Hepatocyte (in vitro differentiated cells): ENCODE results near the gene KCNMA1. TPM values are rescaled to one million over a fixed set of nuclear protein-coding genes. Genes with fewer than 3 reads are reported as not detected.

ENCODE experiments used
- DNase-seq: peaks from one replicate; pipeline ENCODE4 v3.0.0-alpha.2; 2016; ENCODE audit warnings: low spot score
- H2AFZ ChIP-seq: fragments of 200-600 bp; sonication (generic); 2 replicates; pipeline ENCODE4 v1.6.0; 2016; ENCODE audit warnings: antibody characterized with exemption, mild to moderate bottlenecking
- H3K27ac ChIP-seq: fragments of 200-600 bp; sonication (generic); 2 replicates; pipeline ENCODE4 v1.5.1; 2016; ENCODE audit warnings: mild to moderate bottlenecking
- H3K27me3 ChIP-seq: fragments of 200-600 bp; sonication (generic); 2 replicates; pipeline ENCODE4 v1.6.1; 2016
- H3K36me3 ChIP-seq: fragments of 200-600 bp; sonication (generic); replicated peaks from 2 replicates; pipeline ENCODE4 v1.5.1; 2016; ENCODE audit warnings: low read depth; ENCODE audit not compliant: insufficient read depth
- H3K4me1 ChIP-seq: fragments of 200-600 bp; sonication (generic); 2 replicates; pipeline ENCODE4 v1.5.1; 2016; ENCODE audit warnings: mild to moderate bottlenecking, moderate library complexity; ENCODE audit not compliant: insufficient read depth
- H3K4me2 ChIP-seq: fragments of 200-600 bp; sonication (generic); 2 replicates; pipeline ENCODE4 v1.6.0; 2016
- H3K4me3 ChIP-seq: fragments of 200-600 bp; sonication (generic); 2 replicates; pipeline ENCODE4 v1.5.1; 2016; ENCODE audit warnings: mild to moderate bottlenecking
- H3K79me2 ChIP-seq: fragments of 200-600 bp; sonication (generic); 2 replicates; pipeline ENCODE4 v1.6.0; 2017; ENCODE audit warnings: mild to moderate bottlenecking
- H3K9me2 ChIP-seq: fragments of 200-600 bp; sonication (generic); replicated peaks from 2 replicates; pipeline ENCODE4 v1.6.0; 2017; ENCODE audit warnings: mild to moderate bottlenecking; ENCODE audit not compliant: insufficient read depth
- H3K9me3 ChIP-seq: fragments of 200-600 bp; sonication (generic); 2 replicates; pipeline ENCODE4 v1.5.1; 2016; ENCODE audit warnings: low read depth, mild to moderate bottlenecking
- H4K20me1 ChIP-seq: fragments of 200-600 bp; sonication (generic); 2 replicates; pipeline ENCODE4 v1.6.0; 2016; ENCODE audit warnings: mild to moderate bottlenecking; ENCODE audit not compliant: insufficient read depth, poor library complexity, severe bottlenecking
- CTCF ChIP-seq: fragments of 200-600 bp; sonication (generic); IDR thresholded peaks from 2 replicates; pipeline ENCODE4 v1.5.1; 2016; ENCODE audit warnings: antibody characterized with exemption, mild to moderate bottlenecking; ENCODE audit not compliant: poor library complexity
- EZH2 ChIP-seq: fragments of 200-600 bp; sonication (generic); IDR thresholded peaks from 2 replicates; pipeline ENCODE4 v1.6.1; 2016; ENCODE audit warnings: antibody characterized with exemption, mild to moderate bottlenecking, borderline replicate concordance
- EZH2phosphoT487 ChIP-seq: fragments of 200-600 bp; sonication (generic); IDR thresholded peaks from one replicate; pipeline ENCODE4 v1.6.1; 2018; ENCODE audit warnings: antibody characterized with exemption, mild to moderate bottlenecking, low read depth, moderate library complexity; ENCODE audit not compliant: unreplicated experiment, severe bottlenecking
- WGBS: methylation state at CpG from one replicate; pipeline ENCODE4 v1.1.6; 2016; ENCODE audit warnings: low lambda C conversion rate; ENCODE audit errors: missing lambda C conversion rate; 5-methylcytosine and 5-hydroxymethylcytosine counted together
- polyA plus RNA-seq: library from polyadenylated mRNA; unstranded; fragments of >200 nt; fragmentation: Nextera tagmentation; extraction: Ambion mirVana; gene quantifications from 2 replicates; pipeline ENCODE4 v1.2.1, GENCODE V29; 2016
- total RNA-seq: library from RNA; depleted of rRNA; stranded (reverse); fragments of >200 nt; gene quantifications from 2 replicates; pipeline ENCODE4 v1.2.3, GENCODE V29; 2014

Gene KCNMA1
- total and polyA plus RNA-seq, 2 experiments from 2014 or later, result 42.6 to 73.3 TPM

GRCh38 chr10:77417806-77418640, 219.6 kb downstream of the KCNMA1 start:
- WGBS, result 91% methylated on average over 11 of the region's 11 CpGs
- Histone ChIP-seq H3K4me2 (no peak overlapping the region), H2AFZ (no peak overlapping the region), H3K9me2 (no peaks in the 10 kb centered on the region), H3K79me2 (no peaks in the 10 kb centered on the region), H3K36me3 (no peaks in the 10 kb centered on the region), H3K27ac (no peak overlapping the region), H3K27me3 (no peaks in the 10 kb centered on the region), H3K4me3 (no peak overlapping the region), H3K4me1 (peaks cover 42% of the 10 kb centered on the region), H4K20me1 (no peaks in the 10 kb centered on the region), H3K9me3 (no peaks in the 10 kb centered on the region)
- TF ChIP-seq CTCF (no peak), EZH2phosphoT487 (no peak), EZH2 (no peak)
- DNase-seq, result no peak

- no peak overlapping the region for H3K4me3 ChIP-seq
- no peaks in the 10 kb centered on the region for H3K36me3 ChIP-seq
- no peak overlapping the region for H3K4me2 ChIP-seq
- no peak for DNase-seq
- H2AFZ ChIP-seq, result no peak overlapping the region
- no peaks in the 10 kb centered on the region for H3K9me3 ChIP-seq
- 81% methylated on average over 5 of the region's 5 CpGs for WGBS
- H4K20me1 ChIP-seq, result no peaks in the 10 kb centered on the region
- TF ChIP-seq CTCF (no peak), EZH2 (no peak), EZH2phosphoT487 (no peak)
- no peaks in the 10 kb centered on the region for H3K27me3 ChIP-seq
- peaks cover 43% of the 10 kb centered on the region for H3K4me1 ChIP-seq
- no peak overlapping the region for H3K27ac ChIP-seq
- no peaks in the 10 kb centered on the region for H3K79me2 ChIP-seq
- H3K9me2 ChIP-seq, result no peaks in the 10 kb centered on the region
Observed at GRCh38 chr10:77417359-77417758, 220.2 kb downstream of the KCNMA1 start.

- Histone ChIP-seq H4K20me1 (no peaks in the 10 kb centered on the region), H3K9me2 (no peaks in the 10 kb centered on the region), H3K4me1 (peaks cover 43% of the 10 kb centered on the region), H3K4me2 (peak overlapping the region; percentile 37), H3K79me2 (no peaks in the 10 kb centered on the region), H3K27ac (peak overlapping the region; percentile 42), H2AFZ (no peak overlapping the region), H3K36me3 (no peaks in the 10 kb centered on the region), H3K9me3 (no peaks in the 10 kb centered on the region), H3K27me3 (no peaks in the 10 kb centered on the region), H3K4me3 (no peak overlapping the region)
- no peak for TF ChIP-seq EZH2
- no peak for TF ChIP-seq CTCF
- no peak for TF ChIP-seq EZH2phosphoT487
- DNase-seq, result no peak
- 63% methylated on average over 14 of the region's 14 CpGs for WGBS
Observed at GRCh38 chr10:77416311-77417135, 221.1 kb downstream of the KCNMA1 start.
